HEK293T (cell line): Measurements from ENCODE around the gene GLRB.

Source experiments
- CTCF ChIA-PET: fragments of 350-600 bp; formaldehyde crosslinking; extraction: SDS; loops from one replicate; lab custom pipeline; 2021; ENCODE audit warnings: antibody characterized with exemption, inconsistent platforms; lab: Yijun Ruan, JAX
- POLR2A ChIA-PET: fragments of 350-600 bp; formaldehyde crosslinking; extraction: SDS; loops from one replicate; lab custom pipeline; 2020; ENCODE audit warnings: antibody characterized with exemption, inconsistent platforms; lab: Yijun Ruan, JAX
- DNase-seq: peaks from one replicate; pipeline ENCODE4 v3.0.0; 2012; ENCODE audit warnings: mixed read lengths; ENCODE audit errors: extremely low spot score
- ARNT ChIP-seq: fragments of 450-650 bp; IDR thresholded peaks from 2 replicates; pipeline ENCODE4 v1.6.1; 2017; ENCODE audit warnings: mild to moderate bottlenecking
- BHLHE40 ChIP-seq: fragments of 450-650 bp; IDR thresholded peaks from 2 replicates; pipeline ENCODE4 v1.6.1; 2016; ENCODE audit warnings: mild to moderate bottlenecking, moderate library complexity, borderline replicate concordance
- CTBP1 ChIP-seq: fragments of 450-650 bp; IDR thresholded peaks from 2 replicates; pipeline ENCODE4 v1.6.1; 2016; ENCODE audit warnings: borderline replicate concordance
- ELF4 ChIP-seq: fragments of 450-650 bp; IDR thresholded peaks from 2 replicates; pipeline ENCODE4 v1.6.1; 2017; ENCODE audit warnings: antibody characterized with exemption
- FOXA1 ChIP-seq: fragments of 450-650 bp; IDR thresholded peaks from 2 replicates; pipeline ENCODE4 v1.6.1; 2016; ENCODE audit warnings: mild to moderate bottlenecking
- FOXK2 ChIP-seq: fragments of 450-650 bp; IDR thresholded peaks from 2 replicates; pipeline ENCODE4 v1.6.1; 2016; ENCODE audit warnings: mild to moderate bottlenecking
- FOXM1 ChIP-seq: fragments of 450-650 bp; IDR thresholded peaks from 2 replicates; pipeline ENCODE4 v1.6.1; 2017; ENCODE audit warnings: mild to moderate bottlenecking, borderline replicate concordance
- HDGF ChIP-seq: fragments of 450-650 bp; IDR thresholded peaks from 2 replicates; pipeline ENCODE4 v1.6.1; 2017; ENCODE audit warnings: antibody characterized with exemption, borderline replicate concordance
- L3MBTL2 ChIP-seq: fragments of 450-650 bp; conservative IDR thresholded peaks from 2 replicates; pipeline ENCODE4 v1.6.1; 2016; ENCODE audit warnings: mild to moderate bottlenecking
- LEF1 ChIP-seq: fragments of 450-650 bp; IDR thresholded peaks from 2 replicates; pipeline ENCODE4 v1.6.1; 2017; ENCODE audit warnings: mild to moderate bottlenecking, borderline replicate concordance
- NFRKB ChIP-seq: fragments of 450-650 bp; IDR thresholded peaks from 2 replicates; pipeline ENCODE4 v1.6.1; 2016; ENCODE audit warnings: mild to moderate bottlenecking, moderate library complexity
- PKNOX1 ChIP-seq: fragments of 450-650 bp; IDR thresholded peaks from 2 replicates; pipeline ENCODE4 v1.6.1; 2016
- SP1 ChIP-seq: fragments of 450-650 bp; IDR thresholded peaks from 2 replicates; pipeline ENCODE4 v1.6.1; 2017
- SUZ12 ChIP-seq: fragments of 450-650 bp; IDR thresholded peaks from 2 replicates; pipeline ENCODE4 v1.6.1; 2016; ENCODE audit warnings: mild to moderate bottlenecking
- TARDBP ChIP-seq: fragments of 450-650 bp; IDR thresholded peaks from 2 replicates; pipeline ENCODE4 v1.6.1; 2016
- ZNF384 ChIP-seq: fragments of 450-650 bp; IDR thresholded peaks from 2 replicates; pipeline ENCODE4 v1.6.1; 2016

GLRB gene

DNA sequence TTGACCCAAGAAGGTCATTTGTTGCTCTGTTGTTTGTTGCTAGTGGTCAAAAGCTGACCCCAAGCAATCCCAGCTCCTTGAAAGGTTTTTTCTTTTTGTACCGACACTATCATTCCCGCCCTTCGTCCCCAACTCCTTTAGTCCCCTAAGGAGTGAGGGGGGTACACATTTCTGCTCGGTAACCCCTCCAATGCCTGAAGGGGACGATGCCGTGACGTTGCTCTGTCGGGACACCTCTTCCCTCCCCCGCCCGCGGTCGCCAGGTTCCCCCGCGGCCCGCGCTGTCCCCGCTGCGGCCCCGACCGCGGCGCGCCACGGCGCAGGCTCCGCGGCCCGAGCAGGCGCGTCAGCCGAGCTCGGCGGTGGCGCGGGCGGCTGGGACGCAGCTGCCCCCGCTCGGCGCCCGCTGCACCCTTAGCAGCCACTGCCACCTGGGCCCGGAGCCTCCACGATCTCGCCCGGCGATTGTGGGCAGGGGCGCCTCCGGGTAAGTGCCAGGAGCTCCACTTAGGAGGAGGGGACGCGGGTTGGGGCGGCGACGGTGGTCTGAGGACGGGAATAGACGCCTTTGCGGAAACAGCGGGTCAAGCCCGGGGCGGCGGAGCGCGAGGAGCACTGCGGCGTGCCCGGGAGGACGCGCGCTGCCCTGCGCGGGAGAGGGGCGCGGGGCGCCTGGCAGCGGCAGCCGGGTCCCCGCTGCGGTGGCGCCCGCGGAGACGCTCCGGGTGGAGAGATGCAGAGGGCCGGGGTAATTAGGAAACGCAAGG lies at the start of gene GLRB:
TSS of gene GLRB (plus strand) at position 340 of the 767 bp plus-strand sequence. CDS start 1,875 bp downstream, outside the sequence.
- ChIA-PET CTCF (interaction anchor here (0.5 to 0.8 kb wide), 2 partner anchors 29 to 30 kb away, joined by 3 to 5 read pairs; no protein-coding TSS in a partner anchor), POLR2A (interaction anchor here (1.0 kb wide), 2 partner anchors 26 to 103 kb away, joined by 3 read pairs; no protein-coding TSS in a partner anchor)
- 0 out of 2 replicates have a peak, but pooled peaks have one; percentile 12 for TF ChIP-seq L3MBTL2
- TF ChIP-seq FOXK2 = no peak
- DNase-seq = peak; percentile 69

DNA sequence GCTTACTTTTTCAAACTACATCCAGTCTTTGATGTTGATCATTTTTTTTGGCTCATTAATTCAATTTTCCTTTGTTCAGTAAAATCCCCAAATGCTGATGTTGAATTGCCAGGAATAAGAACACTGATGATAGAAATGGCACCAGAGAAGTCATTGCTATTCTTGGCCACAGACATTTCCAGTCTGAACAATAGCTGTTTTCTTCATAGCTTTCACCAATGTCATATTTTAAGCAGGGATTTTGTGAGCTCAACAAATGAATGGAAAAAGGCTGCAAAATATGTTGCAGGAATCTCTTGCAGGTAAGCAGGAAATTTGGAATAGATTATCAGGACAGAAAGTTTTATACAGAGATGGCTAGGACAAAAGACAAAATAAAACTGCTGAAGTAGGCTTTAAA lies 40.5 kb upstream of the GLRB start:
- DNase-seq = no peak
- POLR2A ChIA-PET = no interaction called here
- CTCF ChIA-PET = interaction anchor here (2.0 kb wide), 1 partner anchor 10 kb away, joined by 5 read pairs; no protein-coding TSS in a partner anchor
- TF ChIP-seq BHLHE40 (no peak), PKNOX1 (no peak), SP1 (no peak), HDGF (no peak), ZNF384 (no peak), FOXK2 (no peak), FOXA1 (no peak), ARNT (no peak), LEF1 (no peak), TARDBP (no peak)

GRCh38 chr4:157040405-157040804 lies 35.5 kb upstream of the GLRB start:
- CTCF ChIA-PET = no interaction called here
- TF ChIP-seq FOXA1 = no peak
- no peak for TF ChIP-seq PKNOX1
- no peak for TF ChIP-seq BHLHE40
- no peak for TF ChIP-seq LEF1
- no peak for TF ChIP-seq CTBP1
- no peak for TF ChIP-seq NFRKB
- TF ChIP-seq HDGF = no peak
- TF ChIP-seq ELF4 = no peak
- POLR2A ChIA-PET = no interaction called here
- DNase-seq = no peak

DNA sequence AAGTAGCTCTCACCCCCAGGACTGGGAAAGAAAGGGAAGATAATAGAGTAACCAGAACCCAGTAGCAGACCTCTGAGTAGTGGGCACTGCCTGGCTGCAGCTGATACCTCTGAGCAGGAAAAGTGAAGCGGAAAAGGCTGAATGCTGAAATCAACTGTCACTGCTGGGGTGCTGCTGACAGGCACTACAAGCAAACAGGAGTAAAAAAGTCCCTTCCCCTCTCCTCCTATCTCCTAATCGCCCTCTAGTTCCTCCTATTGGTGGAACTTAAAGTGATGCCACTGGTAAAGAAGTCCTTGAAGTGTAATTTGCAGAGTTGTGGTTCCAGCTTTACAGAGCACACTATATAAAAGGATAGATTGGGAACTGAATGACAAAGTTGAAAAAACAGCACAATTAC lies 32.8 kb upstream of the GLRB start:
- ChIA-PET POLR2A (no interaction called here), CTCF (no interaction called here)
- no peak for TF ChIP-seq TARDBP
- peak; percentile 10 for DNase-seq

- CTCF ChIA-PET = interaction anchor here (0.6 to 1.5 kb wide), 18 partner anchors 11 to 877 kb away, joined by 3 to 9 read pairs (median 4); partner anchors contain the start of gene GLRB
- peak; percentile 68 for DNase-seq
- POLR2A ChIA-PET = interaction anchor here (0.9 kb wide), 1 partner anchor 77 kb away, joined by 3 read pairs; no protein-coding TSS in a partner anchor
Observed at GRCh38 chr4:157045507-157046127, 30.3 kb upstream of the GLRB start.

GRCh38 chr4:157048248-157048647 lies 27.7 kb upstream of the GLRB start:
- POLR2A ChIA-PET = no interaction called here
- CTCF ChIA-PET = interaction anchor here (1.0 kb wide), 1 partner anchor 80 kb away, joined by 3 read pairs; no protein-coding TSS in a partner anchor
- TF ChIP-seq FOXA1 = no peak
- no peak for TF ChIP-seq LEF1
- TF ChIP-seq FOXK2 = no peak
- TF ChIP-seq ELF4 = no peak
- no peak for TF ChIP-seq L3MBTL2
- TF ChIP-seq PKNOX1 = no peak
- no peak for TF ChIP-seq ZNF384
- TF ChIP-seq BHLHE40 = no peak
- no peak for TF ChIP-seq CTBP1
- no peak for TF ChIP-seq NFRKB
- TF ChIP-seq TARDBP = no peak
- no peak for TF ChIP-seq ARNT
- TF ChIP-seq SUZ12 = no peak
- TF ChIP-seq HDGF = no peak
- no peak for TF ChIP-seq FOXM1
- TF ChIP-seq SP1 = no peak
- no peak for DNase-seq

More at GRCh38 chr4:157045507-157046127, 30.3 kb upstream of the GLRB start:
- TF ChIP-seq FOXM1 (no peak), CTBP1 (no peak), HDGF (no peak), PKNOX1 (peak; percentile 73), ZNF384 (no peak), SUZ12 (no peak)
